GM06990 (cell line): ENCODE results near the gene HS3ST5.
"Not testable (repeated sequence)": the region's sequence is repeated elsewhere in the genome, so short reads cannot be mapped to it uniquely, and the experiment has no call there.

Experiments used
- DNase-seq: peaks from one replicate; pipeline ENCODE4 v3.0.0-alpha.2; 2011; ENCODE audit not compliant: insufficient read length; ENCODE audit errors: extremely low read depth
- H3K27me3 ChIP-seq: replicated peaks from 2 replicates; pipeline ENCODE4 v1.6.0; 2011; ENCODE audit warnings: low read length; ENCODE audit not compliant: control insufficient read depth, insufficient read depth
- H3K36me3 ChIP-seq: 2 replicates; pipeline ENCODE4 v1.5.1; 2011; ENCODE audit warnings: low read length; ENCODE audit not compliant: control insufficient read depth, insufficient read depth
- H3K4me3 ChIP-seq: replicated peaks from 2 replicates; pipeline ENCODE4 v1.5.1; 2011; ENCODE audit warnings: low read depth, mild to moderate bottlenecking, control low read depth, low read length
- CTCF ChIP-seq: IDR thresholded peaks from 2 replicates; pipeline ENCODE4 v1.5.1; 2011; ENCODE audit warnings: low read length, control low read depth, mild to moderate bottlenecking, inconsistent platforms; ENCODE audit not compliant: insufficient read depth, poor library complexity, severe bottlenecking

Gene HS3ST5

GRCh38 chr6:114024746-114025145 is 318.1 kb downstream of the HS3ST5 start:
- DNase-seq = no peak
- no peak for TF ChIP-seq CTCF
- Histone ChIP-seq H3K27me3 (no peaks in the 10 kb centered on the region), H3K36me3 (no peaks in the 10 kb centered on the region), H3K4me3 (no peak overlapping the region)

- Histone ChIP-seq H3K36me3 (no peaks in the 10 kb centered on the region), H3K27me3 (no peaks in the 10 kb centered on the region), H3K4me3 (no peak overlapping the region)
- TF ChIP-seq CTCF = no peak
- DNase-seq = no peak
These were observed 322.6 kb downstream of the HS3ST5 start for GRCh38 chr6:114020196-114020595.

GRCh38 chr6:114017146-114017545 is 325.7 kb downstream of the HS3ST5 start:
- not testable (repeated sequence) for DNase-seq, H3K4me3 ChIP-seq, H3K36me3 ChIP-seq, H3K27me3 ChIP-seq

- not testable (repeated sequence) for DNase-seq, H3K36me3 ChIP-seq, H3K27me3 ChIP-seq, H3K4me3 ChIP-seq
These were observed 328.7 kb downstream of the HS3ST5 start for GRCh38 chr6:114014106-114014505.

GRCh38 chr6:114011486-114011885 is 331.3 kb downstream of the HS3ST5 start:
- not testable (repeated sequence) for H3K36me3 ChIP-seq, DNase-seq, H3K27me3 ChIP-seq, H3K4me3 ChIP-seq

GRCh38 chr6:114010540-114010939 is 332.3 kb downstream of the HS3ST5 start:
- TF ChIP-seq CTCF = no peak
- no peak for DNase-seq
- Histone ChIP-seq H3K36me3 (no peaks in the 10 kb centered on the region), H3K27me3 (no peaks in the 10 kb centered on the region), H3K4me3 (no peak overlapping the region)

- TF ChIP-seq CTCF = no peak
- no peak for DNase-seq
- no peaks in the 10 kb centered on the region for H3K36me3 ChIP-seq
- H3K27me3 ChIP-seq = no peaks in the 10 kb centered on the region
- H3K4me3 ChIP-seq = no peak overlapping the region
These were observed 333.6 kb downstream of the HS3ST5 start for GRCh38 chr6:114009192-114009591.
